Fibroblast of villous mesenchyme (primary cell): ENCODE data around the gene KRTAP10-10. TPM values are rescaled to one million over a fixed set of nuclear protein-coding genes. Genes with fewer than 3 reads are reported as not detected.

Experiments used
- DNase-seq: peaks from one replicate; pipeline ENCODE4 v3.0.0-alpha.2; 2010; ENCODE audit warnings: low read depth
- H3K4me3 ChIP-seq: 2 replicates; pipeline ENCODE4 v1.5.1; 2011; ENCODE audit warnings: low read depth, mild to moderate bottlenecking, low read length
- CTCF ChIP-seq: IDR thresholded peaks from 2 replicates; pipeline ENCODE4 v1.5.1; 2012; ENCODE audit warnings: low read depth, mild to moderate bottlenecking, low read length; ENCODE audit not compliant: insufficient read depth
- total RNA-seq: library from RNA; depleted of rRNA; stranded (reverse); fragments of >200 nt; gene quantifications from 2 replicates; pipeline ENCODE4 v1.2.3, GENCODE V29; 2012

KRTAP10-10 gene
- total RNA-seq, 1 donor = not detected

GRCh38 chr21:44670642-44671432, 33.7 kb downstream of the KRTAP10-10 start:
- no peak overlapping the region for H3K4me3 ChIP-seq
- no peak for TF ChIP-seq CTCF
- no peak for DNase-seq

GRCh38 chr21:44671911-44672310, 34.8 kb downstream of the KRTAP10-10 start:
- no peak overlapping the region for H3K4me3 ChIP-seq
- DNase-seq = no peak
- TF ChIP-seq CTCF = no peak

- no peak for DNase-seq
- no peak for TF ChIP-seq CTCF
- H3K4me3 ChIP-seq = no peak overlapping the region
These were observed 40.7 kb downstream of the KRTAP10-10 start for GRCh38 chr21:44677881-44678280.

DNA sequence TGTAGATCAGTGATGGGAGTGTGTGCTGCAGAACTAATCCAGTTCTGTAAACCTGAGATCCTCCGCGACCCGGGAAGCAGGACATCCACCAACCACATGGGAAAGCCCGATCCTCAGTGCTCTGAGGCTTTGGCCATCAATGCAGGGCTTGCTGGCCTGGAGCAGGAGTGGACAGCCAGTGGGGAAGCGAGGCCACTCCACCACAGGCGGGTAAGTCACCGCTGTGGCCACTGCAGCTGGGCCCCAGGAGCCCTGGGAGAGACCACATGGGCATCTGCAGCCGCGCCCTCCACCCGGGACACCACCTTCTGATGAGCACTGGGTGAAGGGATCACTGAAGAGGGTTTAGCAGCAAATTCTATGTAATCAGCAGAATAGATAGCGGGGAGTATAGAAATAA, 44.0 kb downstream of the KRTAP10-10 start:
- no peak for DNase-seq
- no peak for TF ChIP-seq CTCF
- H3K4me3 ChIP-seq = no peak overlapping the region

DNA sequence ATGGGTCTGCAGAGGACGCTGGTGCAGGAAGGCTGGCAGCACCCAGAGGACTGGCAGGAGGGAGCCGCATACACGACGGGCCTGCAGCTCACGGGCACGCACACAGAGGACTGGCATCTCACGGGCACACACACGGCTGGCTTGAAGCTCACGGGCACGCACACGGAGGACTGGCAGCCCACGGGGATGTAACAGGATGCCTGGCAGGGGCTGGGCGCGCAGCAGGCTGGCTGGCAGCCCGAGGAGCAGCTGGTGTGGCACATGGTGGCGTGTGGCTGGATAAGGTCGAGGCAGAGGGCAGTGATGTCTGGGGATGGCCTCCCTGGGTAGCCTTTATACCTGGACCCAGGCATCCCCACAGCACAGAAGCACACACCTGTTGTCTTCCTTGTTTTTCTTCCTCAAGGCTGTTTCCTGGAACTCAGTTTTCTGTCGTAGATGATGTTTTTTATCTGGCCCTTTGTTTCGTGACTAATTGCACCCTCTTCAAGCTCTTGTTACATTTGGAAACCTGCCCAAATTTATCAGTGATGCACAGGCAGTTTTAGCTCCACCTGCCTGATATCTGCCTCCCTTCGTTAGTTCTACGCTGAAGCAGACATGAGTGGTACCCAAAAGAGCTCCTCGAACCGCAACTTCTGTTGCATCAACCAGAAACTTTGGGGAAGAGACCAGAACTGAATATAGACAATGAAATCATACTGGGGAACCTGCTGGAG, 44.9 kb downstream of the KRTAP10-10 start, which contains the start of gene KRTAP12-1:
Gene KRTAP12-1, minus strand, starts transcription at position 303 of the 719 bp plus-strand sequence. Its CDS starts 40 bp downstream, at position 263.
- H3K4me3 ChIP-seq = no peak within 1 kb of the TSS
- TF ChIP-seq CTCF = no peak
- DNase-seq = no peak

- no peak for DNase-seq
- no peak for TF ChIP-seq CTCF
- no peak overlapping the region for H3K4me3 ChIP-seq
These were observed 45.5 kb downstream of the KRTAP10-10 start for GRCh38 chr21:44682580-44683151.
